ENCODE results near the gene CHPF2. TPM values are rescaled to one million over a fixed set of nuclear protein-coding genes. Genes with fewer than 3 reads are reported as not detected.

CHPF2 gene
- total RNA-seq, 1 donor from 2014 or later, result 31.0 TPM

- intact Hi-C loops (cut with DNase I), result loop anchor here (2.0 to 5.0 kb wide), 2 partner anchors 60 to 65 kb away; no protein-coding TSS in a partner anchor
- DNase-seq (ENCODE audit: low spot score), result no peak
Measured at GRCh38 chr7:151242159-151243044, 10.1 kb downstream of the CHPF2 start.

GRCh38 chr7:151243045-151243349 lies 10.7 kb downstream of the CHPF2 start:
- no peak for DNase-seq (ENCODE audit: low spot score)
- intact Hi-C loops (cut with DNase I), result loop anchor here (2.0 to 5.0 kb wide), 2 partner anchors 60 to 66 kb away; no protein-coding TSS in a partner anchor

DNA sequence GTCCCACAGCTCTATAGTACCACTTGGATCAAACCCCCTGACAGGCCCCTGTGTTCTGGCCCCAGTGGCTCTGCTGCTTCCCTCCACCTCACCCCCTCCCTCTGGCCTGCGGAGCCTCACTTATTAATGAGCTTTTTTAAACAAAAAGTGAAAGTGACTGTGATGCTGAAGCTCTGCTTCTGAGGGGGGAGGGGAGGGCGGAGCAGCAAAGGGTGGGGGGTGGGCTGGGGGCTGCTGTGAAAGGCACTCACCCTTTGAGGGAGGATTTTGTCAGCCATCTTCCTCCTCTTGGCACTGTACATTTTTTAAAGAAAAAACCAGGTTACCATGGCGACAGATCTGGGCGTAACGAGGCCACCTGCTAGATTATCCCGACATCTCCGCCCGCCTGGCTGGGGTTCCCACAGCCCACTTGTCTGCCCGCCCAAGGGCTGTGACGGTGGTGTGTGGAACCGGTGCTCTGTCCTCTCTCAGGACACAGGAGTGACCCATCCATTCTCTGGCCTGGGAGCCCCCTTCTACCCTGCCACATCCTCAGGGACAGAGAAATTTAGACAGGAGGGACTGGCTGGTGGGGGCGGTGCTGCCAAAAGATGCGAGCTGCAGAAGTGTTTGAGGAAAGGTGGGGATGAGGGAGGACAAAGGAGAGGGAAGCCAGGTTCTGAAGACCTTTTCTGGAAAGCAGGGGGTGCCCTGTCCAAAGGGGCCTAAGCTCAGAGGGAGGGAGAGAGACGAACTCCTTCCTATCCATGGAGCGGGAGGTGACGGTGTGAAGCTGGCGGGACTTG lies 11.3 kb downstream of the CHPF2 start:
- no peak for DNase-seq (ENCODE audit: low spot score)
- intact Hi-C loops (cut with DNase I), result loop anchor here (2.0 to 5.0 kb wide), 2 partner anchors 59 to 66 kb away; no protein-coding TSS in a partner anchor

DNA sequence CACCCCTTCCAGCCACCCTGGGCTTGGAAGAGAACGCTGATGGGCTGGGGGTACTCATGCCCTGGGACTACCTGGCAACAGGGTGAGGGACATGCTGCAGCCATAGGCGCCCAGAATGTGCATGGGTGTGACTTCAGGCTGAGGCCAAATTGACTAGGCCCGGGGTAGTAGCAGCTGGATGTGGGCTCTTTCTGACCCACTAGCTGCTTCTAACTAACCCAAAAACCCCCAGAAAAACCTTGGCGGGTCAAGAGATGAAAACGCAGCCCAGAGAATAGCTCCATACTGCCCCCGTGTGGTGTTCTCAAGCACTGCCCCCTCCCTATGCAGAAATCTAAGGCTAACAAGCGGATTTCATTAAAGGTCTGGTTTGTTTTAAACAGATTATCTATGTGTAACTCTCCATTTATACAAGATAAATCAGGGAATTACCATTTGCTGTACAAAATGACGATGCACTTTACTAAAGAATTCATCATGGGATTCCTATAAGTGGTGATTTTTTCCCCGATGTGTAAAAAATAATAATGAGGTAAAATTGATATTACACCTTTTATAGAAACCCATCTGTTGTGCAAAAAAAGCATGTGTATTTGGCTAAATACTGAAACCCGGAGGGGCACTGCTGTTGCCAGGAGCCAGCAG lies 12.0 kb downstream of the CHPF2 start:
- intact Hi-C loops (cut with DNase I), result loop anchor here (5.0 kb wide), 1 partner anchor 67 kb away; no protein-coding TSS in a partner anchor
- DNase-seq (ENCODE audit: low spot score), result no peak

- DNase-seq (ENCODE audit: low spot score), result no peak
- intact Hi-C loops (cut with DNase I), result loop anchor here (5.0 kb wide), 1 partner anchor 68 kb away; no protein-coding TSS in a partner anchor
Measured at GRCh38 chr7:151244841-151245346, 12.6 kb downstream of the CHPF2 start.

DNA sequence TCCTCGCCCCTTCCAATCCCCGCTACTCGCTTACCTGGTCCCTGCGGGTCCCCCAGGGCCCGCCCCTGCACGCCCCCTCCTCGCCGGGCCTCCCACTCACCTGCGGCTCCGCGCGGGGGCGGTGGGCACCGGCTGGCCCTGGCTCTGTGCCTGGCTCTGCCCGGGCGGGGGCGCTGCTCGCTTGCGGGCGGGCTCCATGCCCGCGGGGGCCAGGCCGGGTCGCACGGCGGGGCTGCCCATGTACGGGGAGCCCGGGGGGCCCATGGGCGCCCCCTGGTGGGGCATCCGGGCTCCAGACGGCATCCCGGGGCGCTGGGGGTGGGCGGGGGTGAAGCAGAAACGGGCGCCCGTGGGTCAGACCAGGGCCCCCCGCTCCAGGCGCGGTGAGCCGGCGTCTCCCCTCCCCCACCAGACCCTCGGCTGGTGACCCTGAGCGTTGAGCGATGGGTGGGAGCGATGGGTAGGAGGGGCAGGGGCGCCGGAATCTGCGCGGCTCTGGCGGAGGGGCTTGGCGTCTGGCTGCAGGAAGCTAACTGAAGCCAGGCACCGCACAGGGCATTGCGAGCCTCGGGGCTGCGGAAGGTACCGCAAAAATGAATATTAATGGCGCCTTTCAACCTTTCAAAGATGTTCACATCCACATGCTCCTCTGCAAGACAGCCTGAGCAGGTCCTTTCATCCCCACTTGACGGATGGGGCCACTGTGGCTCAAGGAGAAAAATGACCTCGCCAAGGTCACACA lies 13.2 kb downstream of the CHPF2 start:
- DNase-seq (ENCODE audit: low spot score), result no peak
- intact Hi-C loops (cut with DNase I), result no loop called here

DNA sequence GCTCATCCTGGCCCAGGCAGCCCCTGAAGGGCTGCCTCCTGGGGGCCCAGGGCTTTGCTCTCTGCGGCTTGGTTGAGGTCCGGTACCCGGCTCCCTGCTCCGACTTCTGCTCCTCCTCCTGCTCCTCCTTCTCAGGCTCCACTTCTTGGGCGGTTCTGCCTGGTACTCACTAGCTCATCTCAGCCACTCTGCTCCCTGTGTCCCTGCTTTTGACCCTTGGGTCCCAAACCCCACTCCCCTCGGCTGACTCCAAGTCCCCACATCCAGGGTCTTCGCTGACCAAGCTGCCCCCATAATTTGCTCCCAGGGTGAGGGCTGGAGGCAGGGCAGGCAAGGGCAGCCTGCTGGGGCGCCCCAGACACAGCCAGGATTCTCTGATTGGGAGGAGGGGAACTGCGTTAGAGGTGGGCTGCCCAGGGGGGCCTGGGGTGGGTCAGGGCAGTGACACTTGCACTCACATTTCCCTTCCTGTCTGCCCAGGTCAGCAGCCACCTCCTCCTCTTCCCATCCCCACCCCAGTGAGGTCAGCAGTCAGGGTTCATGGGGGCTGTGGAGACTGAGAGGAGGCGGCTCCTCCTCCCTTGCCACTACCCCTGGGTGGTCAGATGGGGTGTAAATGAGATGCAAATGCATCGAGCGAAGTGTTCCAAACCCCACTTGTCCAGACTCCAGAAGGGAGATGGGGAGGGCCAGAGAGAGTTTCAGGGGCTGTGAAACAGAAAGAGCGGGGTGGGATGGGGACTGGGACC lies 14.0 kb downstream of the CHPF2 start:
- intact Hi-C loops (cut with DNase I), result no loop called here
- DNase-seq (ENCODE audit: low spot score), result no peak

DNA sequence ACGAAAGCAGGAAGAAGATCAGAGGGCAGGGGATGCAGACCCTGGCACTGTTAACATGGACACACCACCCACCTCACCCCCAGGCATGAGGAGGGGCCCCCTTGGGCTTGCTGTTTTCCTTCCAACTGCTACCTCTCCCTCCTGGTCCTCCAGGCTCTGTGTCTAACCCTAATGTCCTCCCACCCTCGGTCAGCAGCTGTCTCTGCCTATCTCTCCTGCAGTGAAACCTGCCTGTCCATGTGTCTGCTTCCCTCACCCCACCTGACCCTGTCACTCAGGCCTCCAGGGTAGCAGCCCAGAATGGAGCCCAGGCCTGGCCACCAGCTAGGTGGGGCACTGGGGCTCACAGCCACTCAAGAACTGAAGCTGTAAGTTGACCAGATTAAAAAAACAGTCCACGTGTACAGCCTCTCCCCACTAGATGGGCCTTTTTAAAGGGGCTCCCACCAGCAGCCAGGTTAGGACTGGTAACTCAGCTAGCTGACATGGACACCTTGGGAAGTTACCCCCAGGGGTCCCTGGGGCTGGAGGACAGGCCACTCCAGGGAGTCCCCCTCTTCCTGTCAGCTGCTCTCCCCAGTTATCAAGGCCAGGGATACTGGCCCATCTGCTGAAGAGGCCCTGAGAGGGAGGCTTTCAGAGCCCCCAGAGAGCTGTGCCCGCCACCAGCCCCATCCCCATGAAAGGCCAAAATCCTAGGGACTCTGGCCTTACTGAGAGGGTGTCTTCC lies 14.7 kb downstream of the CHPF2 start:
- no peak for DNase-seq (ENCODE audit: low spot score)
- intact Hi-C loops (cut with DNase I), result no loop called here

DNA sequence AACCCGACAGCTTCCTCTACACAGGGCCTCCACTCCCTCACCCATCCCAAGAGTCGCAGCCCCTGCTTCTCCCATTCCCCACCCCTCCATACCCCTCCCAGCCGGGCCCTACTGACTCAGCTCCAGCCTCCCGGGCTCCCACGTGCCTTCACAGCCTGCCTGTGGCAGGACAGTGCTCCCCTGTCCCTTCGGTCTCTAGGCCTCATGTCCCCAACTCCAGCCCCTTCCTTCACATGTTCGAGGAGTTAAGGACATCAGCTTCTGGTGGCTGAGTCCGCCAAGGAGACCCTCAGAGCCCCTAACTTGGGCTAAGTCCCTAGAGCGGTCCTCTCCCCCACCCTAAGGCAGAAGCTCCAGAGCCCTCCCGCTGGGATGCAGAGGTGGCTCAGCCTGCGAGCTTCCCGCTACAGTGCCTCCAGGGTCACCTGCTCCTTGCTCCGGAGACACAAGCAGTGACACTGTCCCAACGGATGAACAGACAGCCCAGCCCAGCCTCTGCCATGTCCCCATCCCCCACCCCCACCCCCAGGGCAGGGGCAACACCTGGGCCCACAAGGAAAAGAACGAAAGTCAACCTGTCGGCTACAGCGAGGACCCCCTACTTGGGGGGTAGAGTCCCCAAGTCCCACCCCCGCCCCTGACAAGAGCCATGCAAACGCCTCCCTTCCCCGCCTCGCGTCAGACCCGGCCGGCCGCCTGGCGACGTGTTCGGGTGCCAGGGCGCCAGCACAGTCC lies 15.5 kb downstream of the CHPF2 start:
- no peak for DNase-seq (ENCODE audit: low spot score)
- intact Hi-C loops (cut with DNase I), result loop anchor here (2.0 kb wide), 1 partner anchor 15 kb away; the partner anchor contains the start of gene CHPF2

- intact Hi-C loops (cut with DNase I), result loop anchor here (2.0 kb wide), 1 partner anchor 16 kb away; the partner anchor contains the start of gene CHPF2
- peak; percentile 89 for DNase-seq (ENCODE audit: low spot score)
Measured at GRCh38 chr7:151248346-151249033, 16.2 kb downstream of the CHPF2 start, which contains the start of gene SMARCD3. SMARCD3 (minus strand) TSS chr7:151248694; CDS start chr7:151248562, 132 bp downstream.

DNA sequence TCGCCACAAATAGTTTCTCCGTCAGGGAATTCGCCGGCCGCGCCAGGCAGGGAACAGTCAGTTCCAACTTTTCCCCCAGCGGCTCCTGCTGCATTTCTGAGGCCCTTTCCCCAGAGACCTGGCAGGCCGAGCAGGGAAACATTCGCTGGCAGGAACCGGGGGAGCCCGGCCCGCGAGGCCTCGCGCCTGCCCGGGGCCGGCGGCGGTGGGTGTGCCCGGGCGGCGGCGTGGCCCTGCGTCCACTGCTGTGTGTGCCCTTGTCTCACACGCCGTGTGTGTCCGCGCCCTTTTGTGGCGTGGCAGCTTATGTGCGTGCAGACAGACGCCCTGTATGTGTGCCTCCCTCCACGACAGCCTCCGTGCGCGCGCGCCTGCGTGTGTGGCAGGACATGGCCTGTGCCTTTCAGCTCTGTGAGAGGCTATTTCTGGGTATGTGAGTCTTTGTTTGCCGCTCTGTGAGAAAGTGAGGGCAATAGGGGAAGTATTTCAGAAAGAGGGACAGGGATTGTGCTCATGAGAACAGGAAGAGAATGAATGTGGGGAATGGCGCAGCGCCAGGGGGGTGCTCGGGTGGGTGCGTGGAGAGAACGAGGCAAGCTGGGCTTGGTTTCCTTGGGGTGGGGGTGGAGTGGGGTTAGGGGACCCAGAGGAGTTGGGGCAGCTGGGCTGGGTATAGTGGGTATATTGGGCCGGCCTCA lies 16.9 kb downstream of the CHPF2 start:
- intact Hi-C loops (cut with DNase I), result loop anchor here (2.0 kb wide), 1 partner anchor 16 kb away; the partner anchor contains the start of gene CHPF2
- no peak for DNase-seq (ENCODE audit: low spot score)

DNA sequence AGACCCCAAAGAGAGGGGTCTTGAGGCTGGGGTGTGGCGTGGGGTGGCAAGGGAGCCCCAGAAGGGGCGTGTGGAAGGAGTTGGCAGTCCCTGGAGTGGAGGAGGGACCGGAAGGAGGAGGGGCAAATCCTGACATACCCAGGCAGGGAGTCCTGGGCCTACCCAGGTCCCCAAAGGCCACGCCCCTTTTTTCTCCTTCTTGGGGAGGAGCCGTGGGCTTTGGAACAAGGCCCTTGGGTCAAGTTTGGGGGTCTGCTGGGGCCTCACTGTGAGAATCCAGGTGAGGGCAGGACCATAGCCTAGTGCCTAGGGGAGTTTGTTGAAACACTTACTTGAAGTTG lies 17.4 kb downstream of the CHPF2 start:
- no peak for DNase-seq (ENCODE audit: low spot score)
- intact Hi-C loops (cut with DNase I), result loop anchor here (2.0 kb wide), 1 partner anchor 17 kb away; the partner anchor contains the start of gene CHPF2

DNA sequence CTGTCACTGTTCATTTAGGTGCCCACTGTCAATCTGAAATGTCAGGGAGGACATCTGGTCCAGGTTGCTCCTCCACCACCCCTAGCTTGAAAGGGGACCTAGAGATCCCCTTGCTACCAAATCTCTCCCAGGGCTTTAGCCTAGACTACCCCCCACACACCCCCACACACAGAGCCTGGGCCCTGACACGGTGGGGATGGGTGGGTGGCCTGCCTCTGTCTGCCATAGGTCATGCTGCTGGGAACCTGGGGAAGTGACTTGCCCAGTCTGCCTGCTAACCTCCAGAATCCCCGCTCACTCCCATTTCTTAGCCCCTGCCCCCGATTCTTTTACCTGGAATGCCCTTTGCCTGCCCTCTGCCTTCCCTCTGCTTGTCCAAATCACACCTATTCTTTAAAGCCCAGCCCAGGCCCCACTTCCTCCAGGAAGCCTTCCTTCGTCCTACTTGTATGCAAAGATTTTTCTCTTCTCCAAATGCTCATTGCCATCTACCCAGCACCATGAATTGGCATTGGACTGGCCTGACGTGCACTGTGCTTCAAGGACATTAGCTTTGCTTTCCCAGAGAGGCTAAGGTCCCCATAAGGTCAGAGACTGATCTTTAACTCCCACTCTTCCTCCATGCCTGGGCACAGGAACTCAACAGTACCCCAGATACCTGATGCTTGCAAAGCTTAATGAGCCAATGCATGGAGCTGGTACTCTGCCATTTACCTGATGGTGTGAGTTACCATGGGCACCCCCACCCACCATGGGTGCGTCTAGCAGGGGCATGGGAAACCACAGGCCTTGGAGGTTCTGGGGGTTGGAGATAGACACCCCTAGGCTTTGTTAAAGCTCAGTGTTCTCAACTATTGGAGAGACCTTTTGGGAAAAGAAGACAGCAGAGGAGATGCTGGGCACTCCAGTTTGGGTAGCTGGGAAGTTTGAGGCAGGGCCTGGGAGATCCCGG lies 18.2 kb downstream of the CHPF2 start:
- intact Hi-C loops (cut with DNase I), result no loop called here
- DNase-seq (ENCODE audit: low spot score), result no peak

GRCh38 chr7:151251328-151251688 lies 19.0 kb downstream of the CHPF2 start:
- intact Hi-C loops (cut with DNase I), result no loop called here
- no peak for DNase-seq (ENCODE audit: low spot score)

All from cardiac septum (tissue), 1 donor.